IPS-18a (cell line): ENCODE data around the gene SRF.

Experiments used
- H3K27ac ChIP-seq: one replicate; pipeline ENCODE4 v1.5.1; 2013; ENCODE audit warnings: low read length
- H3K27me3 ChIP-seq: one replicate; pipeline ENCODE4 v1.6.1; 2013; ENCODE audit warnings: mild to moderate bottlenecking, low read length; ENCODE audit not compliant: control insufficient read depth, insufficient read depth
- H3K36me3 ChIP-seq: one replicate; pipeline ENCODE4 v1.6.1; 2013; ENCODE audit warnings: low read depth, low read length; ENCODE audit not compliant: control insufficient read depth
- H3K4me1 ChIP-seq: one replicate; pipeline ENCODE4 v1.6.1; 2013; ENCODE audit warnings: low read depth, low read length; ENCODE audit not compliant: control insufficient read depth
- H3K4me3 ChIP-seq: one replicate; pipeline ENCODE4 v1.5.1; 2013; ENCODE audit warnings: low read length
- H3K9ac ChIP-seq: one replicate; pipeline ENCODE4 v1.6.1; 2013; ENCODE audit warnings: mild to moderate bottlenecking, low read length, moderate library complexity
- H3K9me3 ChIP-seq: one replicate; pipeline ENCODE4 v1.6.1; 2013; ENCODE audit warnings: low read depth, low read length; ENCODE audit not compliant: control insufficient read depth

SRF gene

DNA sequence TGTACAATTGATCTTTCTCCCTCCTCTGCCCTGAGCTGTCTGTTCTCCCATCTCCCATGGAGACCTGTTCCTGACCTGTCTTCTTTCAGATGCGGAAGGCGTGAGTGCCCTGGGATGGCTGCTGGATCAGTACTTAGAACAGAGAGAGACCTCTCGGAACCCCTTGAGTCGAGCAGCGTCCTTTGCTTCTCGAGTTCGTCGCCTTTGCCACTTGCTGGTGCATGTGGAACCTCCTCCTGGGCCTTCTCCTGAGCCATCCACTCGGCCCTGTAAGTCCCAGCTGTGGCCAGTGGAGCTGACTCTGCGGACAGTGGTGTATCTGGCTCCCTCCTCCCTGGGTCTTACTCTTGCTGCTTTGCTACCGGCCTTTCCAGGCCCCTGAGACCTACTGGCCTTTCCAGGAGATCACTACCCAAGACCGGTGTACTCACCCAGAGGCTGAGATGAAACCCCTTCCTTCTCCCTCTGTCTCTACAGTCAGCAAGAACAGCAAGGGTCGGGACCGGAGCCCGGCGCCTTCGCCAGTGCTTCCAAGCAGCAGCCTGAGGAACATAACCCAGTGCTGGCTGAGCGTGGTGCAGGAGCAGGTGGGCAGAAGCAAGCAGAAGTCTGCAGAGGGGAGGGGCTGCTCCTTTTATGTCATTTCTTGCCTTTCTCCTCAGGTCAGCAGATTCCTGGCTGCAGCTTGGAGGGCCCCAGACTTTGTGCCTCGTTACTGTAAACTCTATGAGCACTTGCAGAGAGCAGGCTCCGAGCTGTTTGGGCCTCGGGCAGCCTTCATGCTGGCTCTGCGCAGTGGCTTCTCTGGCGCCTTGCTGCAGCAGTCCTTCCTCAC is 33.4 kb downstream of the SRF start:
- no peaks in the 10 kb centered on the region for H3K36me3 ChIP-seq
- no peaks in the 10 kb centered on the region for H3K27me3 ChIP-seq
- no peaks in the 10 kb centered on the region for H3K4me1 ChIP-seq
- no peak overlapping the region for H3K4me3 ChIP-seq
- no peak overlapping the region for H3K27ac ChIP-seq
- no peak overlapping the region for H3K9ac ChIP-seq
- no peaks in the 10 kb centered on the region for H3K9me3 ChIP-seq

DNA sequence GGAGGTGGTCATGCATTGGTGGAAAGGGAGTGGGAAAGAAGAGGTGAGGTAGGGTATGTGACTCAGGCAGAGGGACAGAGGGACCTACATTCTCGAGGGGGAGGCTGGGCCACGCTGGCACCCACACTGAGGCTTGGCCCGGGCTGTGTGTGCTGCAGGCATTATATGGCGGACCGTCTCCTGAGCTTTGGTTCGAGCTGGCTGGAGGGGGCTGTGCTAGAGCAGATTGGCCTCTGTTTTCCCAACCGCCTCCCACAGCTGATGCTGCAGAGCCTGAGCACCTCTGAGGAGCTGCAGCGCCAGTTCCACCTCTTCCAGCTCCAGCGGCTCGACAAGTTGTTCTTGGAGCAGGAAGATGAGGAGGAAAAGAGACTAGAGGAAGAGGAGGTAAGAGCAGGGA is 34.8 kb downstream of the SRF start:
- no peak overlapping the region for H3K27ac ChIP-seq
- H3K4me3 ChIP-seq: no peak overlapping the region
- H3K9ac ChIP-seq: no peak overlapping the region
- H3K4me1 ChIP-seq: no peaks in the 10 kb centered on the region
- no peaks in the 10 kb centered on the region for H3K9me3 ChIP-seq
- H3K27me3 ChIP-seq: no peaks in the 10 kb centered on the region
- no peaks in the 10 kb centered on the region for H3K36me3 ChIP-seq

DNA sequence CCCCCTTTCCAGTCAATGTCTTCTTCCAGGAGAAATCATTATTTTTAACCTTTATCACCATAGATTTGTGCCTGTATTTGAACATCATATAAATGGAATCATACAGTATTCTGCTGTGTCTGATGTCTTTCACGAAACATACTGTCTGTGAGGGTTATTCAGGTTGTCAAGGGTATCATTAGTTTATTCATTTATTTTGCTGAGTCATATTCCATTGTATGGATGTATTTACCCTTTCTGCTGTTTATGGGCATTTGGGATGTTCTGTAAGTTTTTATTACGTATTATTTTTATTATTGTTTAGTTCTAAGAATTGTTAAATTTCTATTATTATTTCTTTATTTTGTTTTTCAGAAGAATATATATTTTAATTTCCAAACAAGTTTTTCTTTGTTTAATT is 36.2 kb downstream of the SRF start:
- H3K36me3 ChIP-seq: no peaks in the 10 kb centered on the region
- no peak overlapping the region for H3K4me3 ChIP-seq
- H3K4me1 ChIP-seq: no peaks in the 10 kb centered on the region
- no peaks in the 10 kb centered on the region for H3K9me3 ChIP-seq
- H3K27me3 ChIP-seq: no peaks in the 10 kb centered on the region
- no peak overlapping the region for H3K9ac ChIP-seq
- no peak overlapping the region for H3K27ac ChIP-seq

DNA sequence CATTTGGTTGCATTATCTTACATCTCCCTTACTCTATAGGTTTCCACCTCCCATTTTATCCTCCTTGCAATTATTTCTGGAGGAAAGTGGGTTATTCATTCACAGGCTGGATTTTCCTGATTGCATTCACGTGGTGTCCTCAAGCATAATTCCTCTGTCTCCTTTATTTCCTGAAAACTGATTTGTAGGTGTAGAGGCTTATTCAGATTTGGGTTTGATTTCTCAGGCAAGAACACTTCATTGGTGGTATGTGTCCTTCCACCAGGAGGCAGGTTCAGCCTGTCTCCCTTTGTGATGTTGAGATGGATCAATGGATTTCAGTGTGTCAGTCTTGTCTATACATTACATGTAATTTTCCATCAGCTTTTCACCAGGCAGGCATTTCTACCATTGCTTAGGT is 40.9 kb downstream of the SRF start:
- no peak overlapping the region for H3K27ac ChIP-seq
- H3K27me3 ChIP-seq: no peaks in the 10 kb centered on the region
- H3K36me3 ChIP-seq: no peaks in the 10 kb centered on the region
- H3K4me3 ChIP-seq: no peak overlapping the region
- no peaks in the 10 kb centered on the region for H3K9me3 ChIP-seq
- no peaks in the 10 kb centered on the region for H3K4me1 ChIP-seq
- no peak overlapping the region for H3K9ac ChIP-seq

DNA sequence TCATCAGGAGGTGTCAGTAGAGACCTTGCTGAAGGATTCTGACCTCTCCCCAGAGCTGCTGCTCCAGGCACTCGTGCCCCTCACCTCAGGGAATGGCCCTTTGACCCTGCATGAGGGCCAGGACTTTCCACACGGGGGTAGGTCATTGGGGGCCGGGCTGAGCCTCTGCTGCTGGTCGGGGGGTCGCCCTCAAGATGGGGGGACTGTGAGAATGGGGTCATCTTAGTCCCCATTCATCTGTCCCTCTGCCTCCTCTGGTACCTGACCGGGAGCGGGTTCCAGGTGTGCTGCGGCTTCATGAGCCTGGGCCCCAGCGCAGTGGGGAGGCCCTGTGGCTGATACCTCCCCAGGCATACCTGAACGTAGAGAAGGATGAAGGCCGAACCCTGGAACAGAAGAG is 42.4 kb downstream of the SRF start:
- H3K9me3 ChIP-seq: no peaks in the 10 kb centered on the region
- no peaks in the 10 kb centered on the region for H3K27me3 ChIP-seq
- no peak overlapping the region for H3K27ac ChIP-seq
- H3K4me3 ChIP-seq: no peak overlapping the region
- no peak overlapping the region for H3K9ac ChIP-seq
- H3K36me3 ChIP-seq: no peaks in the 10 kb centered on the region
- H3K4me1 ChIP-seq: no peaks in the 10 kb centered on the region

DNA sequence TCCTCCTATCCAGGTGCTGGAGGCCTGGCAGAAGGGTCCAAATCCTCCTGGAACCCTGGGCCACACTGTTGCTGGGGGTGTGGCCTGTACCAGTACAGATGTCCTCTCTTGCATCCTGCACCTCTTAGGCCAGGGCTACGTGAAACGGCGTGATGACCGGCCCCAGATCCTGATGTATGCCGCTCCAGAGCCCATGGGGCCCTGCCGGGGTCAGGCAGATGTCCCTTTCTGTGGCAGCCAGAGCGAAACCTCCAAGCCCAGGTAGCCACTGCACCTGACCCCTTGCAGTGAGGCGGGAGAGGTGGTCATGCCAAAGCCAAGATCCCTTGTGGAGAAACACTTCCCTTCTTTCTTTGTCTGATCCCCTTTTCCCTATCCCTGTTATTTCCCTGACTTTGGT is 44.0 kb downstream of the SRF start:
- Histone ChIP-seq H3K27me3 (no peaks in the 10 kb centered on the region), H3K4me1 (no peaks in the 10 kb centered on the region), H3K27ac (no peak overlapping the region), H3K9me3 (no peaks in the 10 kb centered on the region), H3K36me3 (no peaks in the 10 kb centered on the region), H3K9ac (no peak overlapping the region), H3K4me3 (no peak overlapping the region)

DNA sequence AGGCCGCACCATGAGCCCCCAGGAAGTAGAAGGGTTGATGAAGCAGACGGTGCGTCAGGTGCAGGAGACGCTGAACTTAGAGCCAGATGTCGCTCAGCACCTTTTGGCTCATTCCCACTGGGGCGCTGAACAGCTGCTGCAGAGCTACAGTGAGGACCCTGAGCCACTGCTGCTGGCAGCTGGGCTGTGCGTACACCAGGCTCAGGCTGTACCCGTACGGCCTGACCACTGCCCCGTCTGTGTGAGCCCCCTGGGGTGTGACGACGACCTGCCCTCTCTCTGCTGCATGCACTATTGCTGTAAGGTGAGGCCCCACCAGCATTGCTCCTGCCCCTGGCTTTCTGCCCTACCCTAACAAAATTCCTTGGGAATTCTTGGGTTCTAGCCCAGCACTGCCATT is 45.1 kb downstream of the SRF start:
- no peak overlapping the region for H3K9ac ChIP-seq
- no peaks in the 10 kb centered on the region for H3K9me3 ChIP-seq
- no peak overlapping the region for H3K27ac ChIP-seq
- H3K36me3 ChIP-seq: no peaks in the 10 kb centered on the region
- H3K27me3 ChIP-seq: no peaks in the 10 kb centered on the region
- no peaks in the 10 kb centered on the region for H3K4me1 ChIP-seq
- no peak overlapping the region for H3K4me3 ChIP-seq

DNA sequence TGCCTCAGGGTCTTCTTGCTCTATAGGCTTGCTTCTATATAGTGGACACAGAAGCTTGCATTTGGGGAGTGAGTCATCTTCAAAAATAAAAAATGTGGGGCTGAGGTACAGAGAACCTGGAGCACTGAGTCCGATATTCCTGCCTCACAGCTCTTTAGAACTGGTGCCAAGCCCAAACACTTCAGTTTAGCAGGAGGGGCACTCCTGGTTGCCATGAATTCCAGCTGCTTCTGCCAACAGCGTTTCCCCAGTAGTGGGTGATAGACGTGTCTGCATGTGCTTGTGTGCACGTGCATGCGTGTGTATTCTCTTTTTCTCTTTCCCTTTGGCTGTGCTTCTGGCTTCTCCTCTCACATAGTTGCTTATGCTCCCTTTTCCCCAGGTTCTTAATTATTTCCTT is 46.3 kb downstream of the SRF start:
- Histone ChIP-seq H3K4me1 (no peaks in the 10 kb centered on the region), H3K9me3 (no peaks in the 10 kb centered on the region), H3K9ac (no peak overlapping the region), H3K27ac (no peak overlapping the region), H3K27me3 (no peaks in the 10 kb centered on the region), H3K4me3 (no peak overlapping the region), H3K36me3 (no peaks in the 10 kb centered on the region)

DNA sequence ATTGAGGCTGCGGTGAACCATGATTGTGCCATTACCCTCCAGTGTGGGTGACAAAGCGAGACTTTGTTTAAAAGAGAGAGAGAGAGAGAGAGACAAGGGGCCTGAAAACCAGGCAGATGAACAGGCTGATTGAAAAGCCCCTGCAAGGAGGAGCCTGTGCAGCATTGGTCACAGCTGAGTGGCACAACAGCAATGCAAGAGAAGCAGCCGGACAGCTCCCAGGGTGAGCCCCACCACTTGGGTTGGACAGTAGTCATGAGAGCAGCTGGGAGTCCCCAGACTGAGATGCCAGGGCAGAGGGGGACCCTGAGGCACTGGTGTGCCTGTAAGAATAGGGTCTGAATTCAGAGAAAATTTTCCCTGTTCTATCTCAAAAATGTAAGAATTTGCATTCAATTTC is 48.0 kb downstream of the SRF start:
- Histone ChIP-seq H3K4me3 (no peak overlapping the region), H3K9ac (no peak overlapping the region), H3K36me3 (peaks cover 6% of the 10 kb centered on the region), H3K27me3 (no peaks in the 10 kb centered on the region), H3K9me3 (no peaks in the 10 kb centered on the region), H3K4me1 (no peaks in the 10 kb centered on the region), H3K27ac (no peak overlapping the region)

DNA sequence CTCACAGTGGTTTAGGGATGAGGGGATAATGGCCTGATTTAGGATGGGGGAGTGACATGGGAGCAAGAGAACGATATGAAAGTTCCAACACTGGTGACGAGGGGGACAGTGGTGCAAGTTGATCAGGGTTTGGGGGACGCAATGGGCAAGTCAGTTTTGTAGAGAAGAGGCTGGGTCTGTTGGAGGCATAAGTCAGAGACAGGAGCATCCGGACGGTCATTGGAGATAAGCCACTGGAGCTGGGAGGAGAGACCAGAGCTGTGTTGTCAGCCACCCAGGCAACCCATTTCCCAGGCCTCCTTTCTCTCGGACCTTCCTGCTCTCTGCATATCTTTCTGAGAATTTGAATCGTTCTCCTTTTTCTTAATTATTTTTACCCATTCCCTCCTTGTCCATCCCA is 48.7 kb downstream of the SRF start:
- Histone ChIP-seq H3K9me3 (no peaks in the 10 kb centered on the region), H3K27ac (no peak overlapping the region), H3K4me3 (no peak overlapping the region), H3K9ac (no peak overlapping the region), H3K4me1 (no peaks in the 10 kb centered on the region), H3K36me3 (peaks cover 7% of the 10 kb centered on the region), H3K27me3 (no peaks in the 10 kb centered on the region)

DNA sequence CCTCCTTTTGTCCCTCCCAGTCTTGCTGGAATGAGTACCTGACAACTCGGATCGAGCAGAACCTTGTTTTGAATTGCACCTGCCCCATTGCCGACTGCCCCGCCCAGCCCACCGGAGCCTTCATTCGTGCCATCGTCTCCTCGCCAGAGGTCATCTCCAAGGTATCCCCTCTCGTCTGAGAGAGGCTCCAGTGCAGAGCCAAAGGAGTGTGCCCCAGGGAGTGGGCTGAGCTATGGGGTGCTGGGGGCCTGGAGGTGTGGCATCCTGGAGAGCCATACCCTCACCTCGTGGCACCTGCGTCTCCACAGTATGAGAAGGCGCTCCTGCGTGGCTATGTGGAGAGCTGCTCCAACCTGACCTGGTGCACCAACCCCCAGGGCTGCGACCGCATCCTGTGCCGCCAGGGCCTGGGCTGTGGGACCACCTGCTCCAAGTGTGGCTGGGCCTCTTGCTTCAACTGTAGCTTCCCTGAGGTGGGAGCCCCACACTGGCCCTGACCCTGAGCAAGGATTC is 49.4 kb downstream of the SRF start:
- Histone ChIP-seq H3K4me1 (no peaks in the 10 kb centered on the region), H3K36me3 (peaks cover 7% of the 10 kb centered on the region), H3K9ac (no peak overlapping the region), H3K4me3 (no peak overlapping the region), H3K27ac (no peak overlapping the region), H3K9me3 (no peaks in the 10 kb centered on the region), H3K27me3 (no peaks in the 10 kb centered on the region)
